Measurements from ENCODE around the gene TPM2.
A peak's percentile ranks its signal among the peaks of the same experiment; 100 is the strongest.
"Not testable (repeated sequence)": the region's sequence is repeated elsewhere in the genome, so short reads cannot be mapped to it uniquely, and the experiment has no call there.

Gene TPM2

DNA sequence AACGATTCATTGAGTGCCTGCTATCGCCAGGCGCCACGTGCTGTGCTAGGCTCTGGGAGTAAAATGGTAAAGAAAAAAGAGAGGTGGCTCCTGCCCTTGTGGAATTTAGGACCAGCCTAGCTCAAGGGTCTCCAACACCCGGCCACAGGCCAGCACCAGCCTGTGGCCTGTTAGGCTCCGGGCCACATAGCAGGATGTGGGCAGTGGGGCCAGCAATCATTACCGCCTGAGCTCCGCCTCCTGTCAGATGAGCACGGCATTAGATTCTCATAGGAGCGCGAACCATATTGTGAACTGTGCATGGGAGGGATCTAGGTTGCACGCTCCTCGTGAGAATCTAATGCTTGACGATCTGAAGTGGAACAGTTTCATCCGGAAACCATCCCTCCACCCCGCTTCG, 33.4 kb downstream of the TPM2 start:
- DNase-seq (ENCODE audit: low spot score), result no peak

DNA sequence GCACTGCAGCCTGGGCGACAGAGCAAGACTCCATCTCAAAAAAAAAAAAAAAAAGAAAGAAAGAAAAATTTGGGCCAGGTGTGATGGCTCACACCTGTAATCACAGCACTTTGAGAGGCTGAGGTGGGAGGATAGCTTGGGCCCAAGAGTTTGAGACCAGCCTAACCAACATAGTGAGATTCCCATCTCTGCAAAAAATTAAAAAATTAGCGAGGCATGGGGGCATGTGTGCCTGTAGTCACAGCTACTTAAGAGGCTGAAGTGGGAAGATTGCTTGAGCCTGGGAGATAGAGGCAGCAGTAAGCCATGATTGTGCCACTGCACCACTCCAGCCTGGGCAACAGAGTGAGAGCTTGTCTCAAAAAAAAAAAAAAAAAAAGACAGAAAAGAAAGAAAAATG, 36.1 kb downstream of the TPM2 start:
- no peak for DNase-seq (ENCODE audit: low spot score)

DNA sequence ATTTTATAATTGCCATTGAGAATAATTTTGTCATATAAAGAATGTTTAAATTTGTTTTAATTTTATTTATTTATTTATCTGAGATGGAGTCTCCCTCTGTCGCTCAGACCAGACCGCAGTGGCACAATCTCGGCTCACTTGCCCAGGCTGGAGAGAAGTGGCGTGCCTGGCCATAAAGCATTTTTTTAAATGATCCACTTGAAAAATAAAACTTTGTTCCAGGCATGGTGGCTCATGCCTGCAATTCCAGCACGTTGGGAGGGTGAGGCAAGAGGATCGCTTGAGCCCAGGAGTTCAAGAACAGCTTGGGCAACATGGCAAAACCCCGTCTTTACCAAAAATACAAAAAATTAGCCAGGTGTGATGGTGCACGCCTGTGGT, 36.9 kb downstream of the TPM2 start:
- DNase-seq (ENCODE audit: low spot score), result no peak

DNA sequence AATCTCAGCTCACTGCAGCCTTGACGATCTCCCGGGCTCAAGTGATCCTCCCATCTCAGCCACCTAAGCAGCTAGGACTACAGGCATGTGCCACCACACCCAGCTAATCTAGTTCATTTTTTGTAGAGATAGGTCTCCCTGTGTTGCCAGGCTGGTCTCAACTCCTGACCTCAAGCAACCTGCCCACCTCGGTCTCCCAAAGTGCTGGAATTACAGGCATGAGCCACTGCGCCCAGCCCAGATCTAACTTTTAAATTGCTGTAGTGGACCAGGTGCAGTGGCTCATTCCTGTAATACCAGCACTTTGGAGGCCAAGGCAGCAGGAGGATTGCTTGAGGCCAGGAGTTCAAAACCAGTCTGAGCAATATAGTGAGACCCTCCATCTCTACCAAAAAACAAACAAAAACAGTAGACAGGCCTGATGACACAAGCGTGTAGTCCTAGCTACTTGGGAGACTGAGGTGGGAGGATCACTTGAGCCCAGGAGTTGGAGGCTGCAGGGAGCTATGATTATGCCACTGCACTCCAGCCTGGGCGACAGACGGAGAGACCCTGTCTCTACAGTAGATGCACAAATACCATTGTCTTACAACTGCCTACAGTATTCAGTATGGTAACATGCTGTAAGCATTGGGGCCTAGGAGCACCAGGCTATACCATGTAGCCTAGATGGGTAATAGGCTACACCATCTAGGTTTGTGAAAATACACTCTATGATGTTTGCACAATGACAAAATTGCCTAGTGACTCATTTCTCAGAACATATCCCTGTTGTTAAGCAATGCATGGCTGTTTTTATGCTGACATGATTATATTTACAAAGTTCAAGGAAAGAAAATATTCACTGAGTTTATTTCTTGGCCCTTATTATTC, 37.5 kb downstream of the TPM2 start:
- DNase-seq (ENCODE audit: low spot score), result no peak

DNA sequence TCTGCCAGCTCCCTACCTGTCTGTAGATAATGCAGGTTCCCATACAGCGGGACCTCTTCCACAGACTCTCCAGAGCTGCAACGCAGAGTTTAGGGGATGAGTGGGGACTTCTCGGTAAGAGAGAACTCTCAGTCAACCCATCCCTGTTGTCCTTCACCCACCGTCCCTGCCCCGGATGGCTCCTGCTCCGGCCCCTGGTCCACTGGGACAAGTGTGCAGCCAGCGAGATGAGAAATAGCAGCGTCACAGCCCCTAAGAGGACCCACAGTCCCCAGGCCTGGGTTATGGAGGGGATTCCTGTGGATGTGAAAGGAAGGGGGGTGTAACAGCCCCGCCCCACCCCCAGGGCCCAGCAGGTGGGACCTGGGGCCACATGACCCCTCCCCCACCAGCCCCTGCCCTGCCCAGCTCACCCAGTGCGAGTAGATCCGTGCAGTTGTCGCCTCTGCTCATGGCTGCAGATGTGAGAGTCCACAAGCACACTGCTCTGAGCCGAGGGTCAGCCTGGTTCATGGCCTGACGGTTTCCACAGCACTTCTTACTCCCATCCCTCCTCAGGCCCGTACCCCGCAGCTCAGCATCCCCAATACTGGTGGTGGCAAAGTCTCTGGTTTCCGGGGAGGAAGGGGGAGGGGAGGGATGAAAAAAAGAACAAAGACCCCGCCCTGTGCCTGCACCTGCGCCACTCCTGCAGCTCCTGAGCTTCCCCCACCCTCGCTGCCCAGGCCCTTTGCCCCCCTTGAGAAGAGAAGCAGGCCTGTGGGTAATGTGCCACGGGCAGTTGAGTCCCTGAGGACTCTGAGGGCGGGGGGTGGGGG, 39.2 kb downstream of the TPM2 start, which contains the start of gene SIT1:
SIT1 (minus strand) TSS at position 591 of the 818 bp plus-strand sequence; CDS start at position 513, 78 bp downstream.
- DNase-seq (ENCODE audit: low spot score), result no peak

DNA sequence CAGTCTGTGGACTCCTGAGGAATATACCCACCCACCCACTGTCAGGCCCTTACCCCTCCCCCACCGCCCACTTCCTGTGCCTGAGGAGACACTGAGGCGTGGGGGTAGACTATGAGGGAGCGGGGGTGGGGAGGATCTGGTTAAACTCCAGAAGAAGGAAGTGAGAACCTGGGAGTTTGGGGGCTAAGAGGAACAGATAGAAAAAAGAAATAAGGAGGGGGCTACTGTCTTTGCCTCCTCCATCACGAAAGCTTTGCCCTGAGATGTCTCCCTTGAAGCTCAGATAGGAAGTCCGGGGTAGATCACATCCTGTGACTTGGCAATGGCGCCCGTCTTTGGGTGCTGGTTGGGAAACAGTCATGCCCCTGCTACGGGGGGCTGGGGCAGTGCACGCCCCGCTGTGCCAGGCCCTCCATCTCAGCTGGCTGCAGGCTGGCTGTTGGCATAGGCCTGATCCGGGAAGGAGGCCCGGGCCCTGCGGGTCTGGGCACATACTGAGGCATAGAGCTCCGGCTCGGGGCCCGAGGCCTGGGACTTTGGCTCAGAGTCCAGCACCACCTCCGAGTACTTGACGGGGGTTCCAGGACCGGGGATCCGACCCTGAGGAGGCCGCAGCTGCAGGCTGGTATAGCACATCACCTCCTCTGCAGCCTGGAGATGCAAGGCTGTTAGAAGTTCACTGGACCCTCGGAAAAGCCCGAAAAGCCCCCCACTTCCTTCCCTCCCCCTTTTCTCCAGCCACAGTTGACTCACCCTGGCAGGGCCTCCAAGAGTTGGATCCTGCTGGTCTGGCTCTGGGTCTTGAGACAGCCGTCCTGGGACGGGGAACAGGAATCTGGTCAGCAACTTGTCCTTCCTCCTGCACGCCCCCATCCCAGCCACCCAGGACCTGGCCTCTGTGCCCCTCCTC, 40.0 kb downstream of the TPM2 start:
- DNase-seq (ENCODE audit: low spot score), result peak; percentile 50

DNA sequence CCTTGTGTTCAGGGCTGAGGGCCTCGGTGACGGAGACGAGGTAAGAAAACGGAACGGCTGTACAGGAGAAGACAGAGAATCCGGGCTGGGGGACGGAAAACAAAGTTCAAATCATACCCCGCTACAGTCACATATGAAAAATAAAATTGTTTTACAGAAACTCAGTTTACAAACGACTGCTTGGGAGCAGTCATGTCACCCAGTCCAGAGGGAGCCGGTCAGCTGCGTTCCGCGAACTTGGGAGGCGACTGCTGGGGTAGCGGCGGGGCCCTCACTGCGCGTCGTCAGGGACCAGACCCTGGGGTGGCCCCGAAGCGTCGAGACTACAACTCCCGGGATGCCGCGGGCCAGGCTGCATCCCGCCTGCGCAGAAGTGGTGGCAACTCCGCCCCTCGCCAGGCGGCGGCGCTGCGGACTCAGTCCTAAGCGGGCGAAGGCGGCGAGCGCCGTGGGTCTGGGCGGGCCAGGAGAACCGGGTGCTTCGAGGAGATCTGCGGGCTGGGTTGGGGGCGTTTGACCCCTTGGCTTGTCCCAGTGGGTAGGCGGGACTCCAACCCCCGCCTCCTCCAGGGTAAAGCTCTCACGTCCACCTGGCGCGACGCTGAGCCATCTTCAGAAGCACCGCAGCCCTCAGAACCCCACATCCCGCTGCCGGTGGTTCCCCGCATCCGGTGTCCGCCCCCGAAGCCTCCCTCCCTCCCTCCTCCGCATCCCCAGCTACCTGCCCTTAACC, 43.0 kb downstream of the TPM2 start:
- peak; percentile 96 for DNase-seq (ENCODE audit: low spot score)

DNA sequence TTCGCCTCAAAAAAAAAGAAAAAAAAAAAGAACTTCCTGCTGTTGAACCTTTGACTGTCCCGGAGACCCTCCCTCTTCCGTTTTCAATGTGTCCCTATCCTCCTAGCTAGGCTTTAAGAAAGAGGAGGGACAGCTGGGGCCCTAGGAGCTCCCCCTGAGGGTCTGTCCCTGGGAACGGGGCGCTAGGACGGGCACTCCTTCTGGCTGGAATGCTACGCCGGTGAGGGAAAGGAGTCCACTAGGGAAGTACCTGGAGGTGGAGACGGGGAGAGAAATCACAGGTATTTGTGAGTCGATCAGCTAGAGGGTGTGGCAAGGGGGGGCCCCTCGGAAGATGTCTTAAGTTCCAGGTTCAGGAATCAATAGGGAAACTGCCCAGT, 43.6 kb downstream of the TPM2 start:
- peak; percentile 29 for DNase-seq (ENCODE audit: low spot score)

DNA sequence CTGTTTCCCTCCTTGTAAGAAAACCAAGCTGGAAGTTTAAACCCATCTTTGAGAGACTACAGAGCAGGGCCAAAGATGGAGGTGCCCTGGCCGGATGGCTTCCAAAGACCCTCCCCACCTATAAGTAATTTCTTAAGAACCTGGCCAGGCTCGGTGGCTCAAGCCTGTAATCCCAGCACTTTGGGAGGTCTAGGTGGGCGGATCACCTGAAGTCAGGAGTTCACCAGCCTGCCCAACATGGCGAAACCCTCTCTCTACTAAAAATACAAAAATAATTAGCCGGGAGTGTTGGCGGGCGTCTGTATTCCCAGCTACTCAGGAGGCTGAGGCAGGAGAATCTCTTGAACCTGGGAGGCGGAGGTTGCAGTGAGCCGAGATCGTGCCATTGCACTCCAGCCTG, 44.0 kb downstream of the TPM2 start:
- DNase-seq (ENCODE audit: low spot score), result not testable (repeated sequence)

DNA sequence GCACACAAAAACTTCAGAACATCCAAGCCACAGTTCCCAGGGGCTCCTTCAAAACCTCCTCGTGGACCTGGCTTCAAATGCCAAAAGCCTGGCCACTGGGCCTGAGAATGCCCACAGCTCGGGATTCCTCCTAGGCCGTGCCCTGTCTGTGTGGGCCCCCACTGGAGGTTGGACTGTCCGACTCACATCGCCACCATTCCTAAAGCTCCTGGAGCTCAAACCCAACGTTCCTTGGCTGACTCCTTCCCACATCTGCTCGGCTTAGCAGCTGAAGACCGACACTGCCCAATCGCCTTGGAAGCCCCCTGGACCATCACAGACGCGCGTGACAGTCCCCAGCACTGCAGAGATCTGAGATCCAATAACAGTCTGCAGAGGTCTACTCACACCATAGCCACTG, 46.7 kb downstream of the TPM2 start:
- no peak for DNase-seq (ENCODE audit: low spot score)

DNA sequence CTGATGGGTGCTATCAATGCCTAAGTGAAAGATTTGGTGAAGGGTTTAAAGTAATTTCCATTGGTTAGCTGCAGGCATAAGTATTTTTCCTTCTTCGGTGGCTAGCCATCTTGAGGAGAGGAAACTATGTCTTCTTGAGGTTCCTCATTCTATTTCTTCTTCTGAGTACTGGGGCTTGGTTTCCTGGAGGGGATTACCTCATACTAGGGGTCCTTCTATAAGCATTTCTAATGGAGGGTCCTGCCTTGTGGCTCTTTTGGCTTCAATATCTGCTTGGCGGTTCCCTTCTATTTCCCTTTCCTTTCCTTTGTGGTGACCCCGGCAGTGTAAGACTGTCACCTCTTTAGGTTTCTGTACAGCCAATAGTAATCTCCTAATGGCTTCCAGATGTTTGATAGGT, 48.2 kb downstream of the TPM2 start:
- not testable (repeated sequence) for DNase-seq (ENCODE audit: low spot score)

DNA sequence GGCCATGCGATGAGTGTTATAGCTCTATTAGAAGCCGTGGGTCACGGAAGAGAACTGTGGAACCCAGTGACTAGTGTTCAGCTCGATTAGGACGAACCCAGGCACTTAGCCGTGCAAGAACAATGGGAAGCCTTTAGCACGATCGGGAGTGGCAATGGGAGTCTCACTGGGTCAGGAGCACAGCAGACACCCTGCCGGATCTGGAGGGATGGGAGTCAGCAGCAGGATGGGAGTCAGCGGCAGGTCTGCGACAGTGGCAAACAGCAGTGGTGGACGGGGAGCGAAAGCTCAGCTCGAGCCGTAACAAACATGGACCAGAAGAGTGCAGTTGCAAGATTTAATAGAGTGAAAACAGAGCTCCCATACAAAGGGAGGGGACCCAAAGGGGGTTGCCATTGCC, 49.3 kb downstream of the TPM2 start:
- not testable (repeated sequence) for DNase-seq (ENCODE audit: low spot score)

DNA sequence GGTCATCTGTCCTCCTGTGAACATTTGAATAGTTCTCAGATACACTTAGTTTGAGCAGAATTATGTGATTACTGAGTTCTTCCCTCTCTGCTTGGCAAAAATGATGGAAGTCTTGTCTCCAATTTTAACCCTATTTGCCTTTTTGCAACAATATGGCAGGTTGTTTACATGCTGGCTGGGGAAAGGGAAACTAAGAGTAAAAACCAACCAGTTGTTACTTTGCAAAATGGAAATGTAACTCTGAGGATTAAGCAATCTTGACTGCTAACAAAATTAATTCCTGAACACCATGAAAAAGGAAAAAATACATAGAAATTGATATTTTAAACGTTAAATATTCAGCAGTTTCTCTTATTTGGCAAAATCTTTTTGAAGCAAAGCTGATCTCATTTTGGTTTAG, 50.1 kb downstream of the TPM2 start:
- DNase-seq (ENCODE audit: low spot score), result no peak

DNA sequence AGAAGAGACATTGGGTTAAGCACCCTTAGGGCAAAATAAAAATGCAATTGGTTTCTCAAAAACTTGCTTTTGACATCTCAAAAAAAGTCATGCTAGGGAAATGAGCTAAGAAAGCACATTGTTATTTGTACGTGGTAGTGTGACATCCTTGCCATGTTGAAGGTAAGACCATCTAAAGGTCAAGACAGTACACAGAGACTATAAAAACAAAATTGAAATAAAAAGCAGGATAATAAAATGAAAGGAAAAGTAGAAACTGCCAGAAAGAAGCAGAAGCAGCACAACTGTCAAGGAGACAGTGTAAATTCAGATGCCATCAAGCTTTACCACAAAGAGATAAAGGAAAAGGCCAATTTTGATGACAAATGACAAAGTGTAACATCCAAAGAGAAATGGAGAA, 50.5 kb downstream of the TPM2 start:
- not testable (repeated sequence) for DNase-seq (ENCODE audit: low spot score)

DNA sequence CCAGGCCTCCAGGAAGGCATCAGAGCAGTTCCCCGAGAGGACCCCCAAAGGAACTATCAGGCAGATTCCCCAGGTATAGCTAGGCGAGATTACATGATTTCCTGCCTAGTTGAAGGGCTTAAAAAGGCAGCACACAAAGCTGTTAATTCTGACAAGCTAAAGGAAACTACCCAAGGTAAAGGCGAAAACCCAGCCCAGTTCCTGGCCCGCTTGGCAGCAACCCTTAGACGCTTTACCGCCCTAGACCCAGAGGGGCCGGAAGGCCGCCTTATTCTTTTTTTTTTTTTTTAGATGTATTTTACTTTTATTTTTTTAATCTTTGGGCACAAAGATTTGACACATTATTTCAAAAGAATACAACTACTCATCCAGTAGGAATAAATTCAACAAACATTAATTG, 51.0 kb downstream of the TPM2 start:
- DNase-seq (ENCODE audit: low spot score), result not testable (repeated sequence)

DNA sequence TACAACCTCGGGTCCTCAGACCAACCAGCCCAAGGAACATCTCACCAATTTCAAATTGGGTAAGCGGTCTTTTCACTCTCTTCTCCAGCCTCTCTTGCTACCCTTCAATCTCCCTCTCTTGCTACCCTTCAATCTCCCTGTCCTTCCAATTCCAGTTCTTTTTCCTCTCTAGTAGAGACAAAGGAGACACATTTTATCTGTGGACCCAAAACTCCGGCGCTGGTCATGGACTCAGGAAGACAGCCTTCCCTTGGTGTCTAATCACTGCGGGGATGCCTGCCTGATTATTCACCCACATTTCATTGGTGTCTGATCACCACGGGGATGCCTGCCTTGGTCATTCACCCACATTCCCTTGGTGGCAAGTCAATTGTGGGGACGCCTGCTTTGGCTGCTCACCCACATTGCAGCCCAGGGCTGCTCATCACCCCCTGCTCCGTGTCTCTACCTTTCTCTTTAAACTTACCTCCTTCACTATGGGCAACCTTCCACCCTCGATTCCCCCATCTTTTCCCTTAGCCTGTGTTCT, 52.2 kb downstream of the TPM2 start:
- not testable (repeated sequence) for DNase-seq (ENCODE audit: low spot score)

DNA sequence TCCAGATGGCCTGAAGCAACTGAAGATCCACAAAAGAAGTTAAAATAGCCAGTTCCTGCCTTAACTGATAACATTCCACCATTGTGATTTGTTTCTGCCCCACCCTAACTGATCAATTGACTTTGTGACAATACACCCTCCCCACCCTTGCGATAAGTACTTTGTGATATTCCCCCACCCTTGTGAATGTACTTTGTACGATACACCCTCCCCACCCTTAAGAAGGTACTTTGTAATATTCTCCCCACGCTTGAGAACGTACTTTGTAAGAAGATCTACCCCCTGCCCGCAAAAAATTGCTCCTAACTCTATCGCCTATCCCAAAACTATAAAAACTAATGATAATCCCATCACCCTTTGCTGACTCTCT, 52.9 kb downstream of the TPM2 start:
- DNase-seq (ENCODE audit: low spot score), result not testable (repeated sequence)

DNA sequence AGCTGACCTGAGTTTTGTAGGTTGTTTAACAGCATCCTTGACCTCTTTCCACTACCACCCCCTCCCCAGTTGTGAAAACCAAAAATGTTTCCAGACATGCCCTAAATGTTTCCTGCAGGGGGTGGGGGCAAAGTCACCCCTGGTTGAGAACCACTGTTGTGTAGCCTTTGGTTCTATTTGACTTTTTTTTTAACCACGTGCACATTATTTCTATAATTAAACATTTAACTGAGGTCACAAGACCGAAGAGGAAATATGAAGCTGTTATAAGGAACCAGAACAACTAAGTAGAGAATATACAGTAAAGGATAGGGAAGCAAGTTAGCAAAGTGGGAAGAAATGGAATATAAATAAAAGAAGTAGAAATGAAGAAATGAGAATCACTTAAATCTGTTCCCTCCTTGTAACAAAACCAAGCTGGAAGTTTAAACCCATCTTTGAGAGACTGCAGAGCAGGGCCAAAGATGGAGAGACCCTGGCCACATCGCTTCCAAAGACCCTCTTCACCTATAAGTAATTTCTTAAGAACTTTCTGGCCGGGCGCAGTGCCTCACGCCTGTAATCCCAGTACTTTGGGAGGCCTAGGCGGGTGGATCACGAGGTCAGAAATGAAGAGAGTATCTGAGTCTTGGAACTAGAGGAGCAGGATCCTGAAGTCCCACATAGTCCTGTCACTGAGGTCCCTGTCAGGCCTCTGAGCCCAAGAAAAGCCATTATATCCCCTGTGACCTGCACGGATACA, 53.4 kb downstream of the TPM2 start:
- DNase-seq (ENCODE audit: low spot score), result no peak

DNA sequence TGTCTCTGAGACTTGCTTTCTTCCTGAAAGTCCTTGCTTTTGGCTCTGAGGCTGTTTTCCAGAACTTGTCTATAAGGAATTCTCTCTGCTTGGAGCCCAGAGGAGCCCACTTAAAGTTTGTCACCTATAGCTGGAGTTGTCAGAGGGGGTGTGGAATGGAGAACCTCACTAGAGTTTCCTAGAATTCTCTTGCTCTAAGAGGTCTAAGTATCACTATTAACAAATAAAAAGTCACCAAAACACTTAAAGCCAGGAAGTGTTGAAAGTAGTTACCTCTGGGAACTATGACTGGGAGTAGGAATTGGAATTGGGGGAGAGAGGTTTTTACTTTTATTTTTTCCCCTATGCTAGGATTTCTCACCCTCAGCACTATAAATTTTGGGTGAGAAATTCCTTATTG, 54.0 kb downstream of the TPM2 start:
- no peak for DNase-seq (ENCODE audit: low spot score)

Measured in GM03348 (cell line).